Activated naive CD4-positive, alpha-beta T cell treated with anti-CD3 and anti-CD28 coated beads for 36 hours (primary cell): ENCODE measurements around the gene NHS. TPM values are rescaled to one million over a fixed set of nuclear protein-coding genes. Genes with fewer than 3 reads are reported as not detected.
"Not testable (repeated sequence)": the region's sequence is repeated elsewhere in the genome, so short reads cannot be mapped to it uniquely, and the experiment has no call there.

ENCODE experiments used
- CTCF ChIA-PET: fragments of 350-600 bp; sonication (Branson Sonifier 250); formaldehyde crosslinking; loops from one replicate; lab custom pipeline; 2021; ENCODE audit warnings: antibody characterized with exemption; lab: Charles Lee
- DNase-seq: peaks from one replicate; pipeline ENCODE4 v3.0.0-alpha.2; 2020
- H3K27ac Mint-ChIP-seq: one replicate; pipeline ENCODE4 v1.8.0; 2021; ENCODE audit warnings: mild to moderate bottlenecking, mixed read lengths
- H3K27me3 Mint-ChIP-seq: one replicate; pipeline ENCODE4 v1.8.0; 2021; ENCODE audit warnings: low read depth, mixed read lengths
- H3K36me3 Mint-ChIP-seq: one replicate; pipeline ENCODE4 v1.8.0; 2021; ENCODE audit warnings: low read depth, mixed read lengths
- H3K4me1 Mint-ChIP-seq: one replicate; pipeline ENCODE4 v1.8.0; 2021; ENCODE audit warnings: low read depth, mixed read lengths
- H3K4me3 Mint-ChIP-seq: one replicate; pipeline ENCODE4 v1.8.0; 2021; ENCODE audit warnings: mild to moderate bottlenecking, moderate library complexity, mixed read lengths
- H3K9me3 Mint-ChIP-seq: one replicate; pipeline ENCODE4 v1.8.0; 2021; ENCODE audit warnings: mixed read lengths
- intact Hi-C: fragments of 100-400 bp; cut with micrococcal nuclease; formaldehyde crosslinking; loops from one replicate; pipeline ENCODE4 v1.15.1; 2023
- total RNA-seq, 2 experiments: library from RNA; stranded (reverse); gene quantifications; one replicate each; pipeline ENCODE4 v1.2.3, GENCODE V29; 2021

Gene NHS
- total RNA-seq, 2 experiments from 2014 or later: 7.8 to 8.9 TPM

DNA sequence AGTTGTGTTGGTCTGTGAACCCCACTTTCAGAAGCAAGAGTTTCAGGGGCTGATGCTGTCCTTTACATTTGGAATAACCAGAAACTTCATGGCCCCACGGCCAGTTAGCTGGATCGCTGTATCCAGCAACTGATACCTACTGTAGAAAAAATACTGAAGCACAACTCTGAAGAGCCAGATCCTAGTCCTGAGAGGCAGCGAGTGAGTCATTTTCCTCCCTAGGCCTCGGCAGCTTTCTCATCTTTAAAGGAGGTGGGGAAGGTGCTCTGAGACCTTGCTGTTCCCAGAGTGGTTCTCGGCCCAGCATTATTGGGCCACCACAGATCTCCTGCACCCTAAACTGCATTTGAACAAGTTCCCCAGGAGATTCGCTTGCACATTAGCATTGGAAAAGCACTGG, 63.2 kb downstream of the NHS start:
- no peak overlapping the region for H3K27ac Mint-ChIP-seq
- H3K4me3 Mint-ChIP-seq: no peak overlapping the region
- DNase-seq: no peak
- no peaks in the 10 kb centered on the region for H3K9me3 Mint-ChIP-seq
- H3K27me3 Mint-ChIP-seq: no peaks in the 10 kb centered on the region
- intact Hi-C loops: no loop called here
- CTCF ChIA-PET: no interaction called here
- no peaks in the 10 kb centered on the region for H3K36me3 Mint-ChIP-seq
- peaks cover 7% of the 10 kb centered on the region for H3K4me1 Mint-ChIP-seq

DNA sequence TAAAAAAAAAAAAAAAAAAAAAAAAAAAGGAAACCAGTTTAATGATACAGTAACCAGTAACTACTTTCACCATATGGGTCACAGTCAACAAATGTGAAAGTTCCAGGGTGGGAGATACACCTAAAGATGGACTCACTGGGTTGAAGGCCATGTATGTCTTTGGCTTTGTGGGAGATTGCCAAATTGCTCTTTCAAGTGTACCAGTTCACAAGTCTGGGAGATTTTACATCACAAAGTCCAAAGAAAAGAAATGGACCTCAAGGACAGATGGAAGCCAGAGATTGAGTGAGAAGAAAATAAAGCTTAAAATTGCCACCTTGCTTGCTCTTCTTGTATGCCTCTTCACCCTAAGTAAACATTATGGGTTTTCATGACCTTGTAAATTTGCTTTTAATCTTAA, 65.3 kb downstream of the NHS start:
- no peak for DNase-seq
- H3K9me3 Mint-ChIP-seq: no peaks in the 10 kb centered on the region
- CTCF ChIA-PET: interaction anchor here (0.7 kb wide), 1 partner anchor 61 kb away, joined by 3 read pairs; no protein-coding TSS in a partner anchor

DNA sequence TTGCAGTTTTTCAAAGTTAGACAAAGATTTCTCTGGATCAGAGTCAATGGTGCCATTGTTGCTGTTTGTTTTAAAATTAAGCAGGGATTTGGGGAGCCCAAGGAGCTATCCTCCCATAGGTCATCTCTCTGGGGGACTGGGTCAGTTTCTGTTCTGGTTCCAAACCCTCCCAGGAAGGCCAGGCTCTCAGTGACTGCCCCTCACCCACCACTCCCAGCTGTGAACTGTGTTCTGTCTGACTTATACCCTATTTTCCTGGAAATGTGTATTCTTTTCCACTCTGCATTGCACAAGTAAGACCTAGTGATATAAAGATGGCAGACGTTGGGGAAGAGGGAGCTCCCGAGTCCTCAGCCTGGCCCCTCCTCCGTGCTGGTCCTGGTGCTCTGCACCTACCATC, 65.8 kb downstream of the NHS start:
- no peak for DNase-seq
- CTCF ChIA-PET: interaction anchor here (0.7 kb wide), 1 partner anchor 61 kb away, joined by 3 read pairs; no protein-coding TSS in a partner anchor
- Mint-ChIP-seq H3K27ac (no peak overlapping the region), H3K9me3 (no peaks in the 10 kb centered on the region), H3K4me1 (peaks cover 7% of the 10 kb centered on the region), H3K4me3 (no peak overlapping the region), H3K27me3 (no peaks in the 10 kb centered on the region), H3K36me3 (no peaks in the 10 kb centered on the region)
- intact Hi-C loops: loop anchor here (1.0 kb wide), 1 partner anchor 28 kb away; no protein-coding TSS in a partner anchor

More for the DNA sequence above, 65.3 kb downstream of the NHS start:
- H3K4me3 Mint-ChIP-seq: no peak overlapping the region
- H3K27me3 Mint-ChIP-seq: no peaks in the 10 kb centered on the region
- no peak overlapping the region for H3K27ac Mint-ChIP-seq
- H3K4me1 Mint-ChIP-seq: peaks cover 7% of the 10 kb centered on the region
- H3K36me3 Mint-ChIP-seq: no peaks in the 10 kb centered on the region
- intact Hi-C loops: no loop called here

DNA sequence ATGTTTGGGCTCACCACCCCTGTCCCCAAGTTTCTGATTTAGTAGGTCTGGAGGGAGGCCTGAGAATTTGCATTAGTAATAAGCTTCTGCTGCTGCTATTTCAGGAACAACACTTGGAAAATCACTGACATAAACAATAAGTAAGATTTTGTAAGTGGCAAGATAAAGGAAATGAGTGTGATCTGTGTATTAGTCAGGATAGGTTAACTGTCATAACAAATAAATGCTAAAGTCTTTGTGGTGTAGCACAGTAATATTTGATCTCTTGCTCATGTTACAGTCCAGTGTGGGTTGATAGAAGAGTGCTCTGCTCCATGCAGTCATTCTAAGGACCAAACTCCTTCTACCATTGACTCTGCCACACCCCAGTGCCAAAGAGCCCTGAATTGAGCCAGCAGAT, 67.0 kb downstream of the NHS start:
- no peaks in the 10 kb centered on the region for H3K36me3 Mint-ChIP-seq
- no peaks in the 10 kb centered on the region for H3K9me3 Mint-ChIP-seq
- no peak for DNase-seq
- H3K27me3 Mint-ChIP-seq: no peaks in the 10 kb centered on the region
- intact Hi-C loops: loop anchor here (1.0 kb wide), 1 partner anchor 29 kb away; no protein-coding TSS in a partner anchor
- peaks cover 7% of the 10 kb centered on the region for H3K4me1 Mint-ChIP-seq
- H3K4me3 Mint-ChIP-seq: no peak overlapping the region
- H3K27ac Mint-ChIP-seq: no peak overlapping the region
- CTCF ChIA-PET: no interaction called here

DNA sequence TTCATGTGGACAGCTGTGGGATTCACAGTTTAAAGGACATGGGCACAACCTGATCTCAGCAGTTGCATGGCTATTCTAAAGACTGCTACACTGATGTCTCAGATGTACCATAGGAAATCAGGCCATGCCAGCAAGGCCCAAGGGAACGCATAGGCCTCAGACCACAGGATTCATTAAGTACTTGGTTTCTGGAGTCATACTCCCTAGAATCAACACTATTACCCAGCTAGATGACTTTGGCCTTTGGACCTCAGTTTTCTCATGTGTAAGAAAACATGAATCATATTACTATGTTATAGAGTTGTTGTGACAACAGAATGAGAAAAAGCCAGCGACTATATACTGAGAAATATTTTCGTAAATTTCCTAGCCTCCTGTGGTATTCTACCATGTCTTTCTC, 67.9 kb downstream of the NHS start:
- intact Hi-C loops: no loop called here
- DNase-seq: no peak
- H3K36me3 Mint-ChIP-seq: no peaks in the 10 kb centered on the region
- CTCF ChIA-PET: no interaction called here
- H3K4me1 Mint-ChIP-seq: peaks cover 7% of the 10 kb centered on the region
- H3K9me3 Mint-ChIP-seq: no peaks in the 10 kb centered on the region
- H3K27me3 Mint-ChIP-seq: no peaks in the 10 kb centered on the region
- H3K4me3 Mint-ChIP-seq: no peak overlapping the region
- no peak overlapping the region for H3K27ac Mint-ChIP-seq

DNA sequence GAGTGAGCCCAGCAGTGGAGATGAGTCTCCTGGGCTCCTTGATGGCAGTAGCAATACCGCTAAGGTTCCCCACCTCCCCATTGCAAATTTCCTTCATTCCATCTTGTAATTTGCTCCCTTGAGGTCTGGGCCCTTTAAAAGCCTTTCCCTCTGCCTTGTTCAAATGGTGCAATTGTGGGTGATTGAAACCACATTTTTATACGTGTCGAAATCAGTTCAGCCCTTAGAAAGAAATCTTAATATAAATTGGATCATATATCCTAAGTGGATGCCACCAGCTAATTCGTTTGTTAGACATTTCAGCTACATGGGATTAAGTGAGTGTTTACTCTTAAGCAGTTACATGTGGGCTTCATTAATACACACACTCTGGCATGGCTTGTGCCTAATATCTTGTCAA, 68.6 kb downstream of the NHS start:
- Mint-ChIP-seq H3K9me3 (no peaks in the 10 kb centered on the region), H3K27me3 (no peaks in the 10 kb centered on the region), H3K27ac (no peak overlapping the region), H3K4me3 (no peak overlapping the region), H3K36me3 (no peaks in the 10 kb centered on the region), H3K4me1 (peaks cover 7% of the 10 kb centered on the region)
- CTCF ChIA-PET: no interaction called here
- no peak for DNase-seq
- intact Hi-C loops: no loop called here

DNA sequence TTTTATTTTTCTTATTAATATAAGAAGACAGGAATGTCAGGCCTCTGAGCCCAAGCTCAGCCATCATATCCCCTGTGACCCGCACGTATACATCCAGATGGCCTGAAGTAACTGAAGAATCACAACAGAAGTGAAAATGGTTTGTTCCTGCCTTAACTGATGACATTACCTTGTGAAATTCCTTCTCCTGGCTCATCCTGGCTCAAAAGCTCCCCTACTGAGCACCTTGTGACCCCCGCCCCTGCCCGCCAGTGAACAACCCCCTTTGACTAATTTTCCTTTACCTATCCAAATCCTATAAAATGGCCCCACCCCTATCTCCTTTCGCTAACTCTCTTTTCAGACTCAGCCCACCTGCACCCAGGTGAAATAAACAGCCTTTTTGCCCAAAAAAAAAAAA, 71.3 kb downstream of the NHS start:
- CTCF ChIA-PET, H3K4me1 Mint-ChIP-seq, H3K4me3 Mint-ChIP-seq: not testable (repeated sequence)

DNA sequence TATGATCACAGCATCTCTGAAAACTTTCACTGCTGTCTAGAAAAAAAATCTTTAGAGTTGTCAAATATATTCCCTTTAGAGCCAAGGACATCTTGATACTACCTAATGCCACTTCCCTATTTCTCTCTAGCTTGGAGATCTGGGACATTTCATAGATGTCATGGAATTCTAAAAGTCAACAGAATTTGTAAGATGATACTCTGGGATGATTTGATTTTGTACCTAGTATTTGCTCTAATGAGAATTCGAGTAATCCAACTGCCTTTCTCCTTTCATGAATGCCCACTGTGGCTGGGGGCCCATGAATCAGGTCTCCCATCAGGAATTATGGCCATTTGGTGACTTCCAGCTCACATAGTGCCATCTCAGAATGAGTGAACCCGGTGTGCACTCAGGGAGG, 73.2 kb downstream of the NHS start:
- no peak for DNase-seq
- CTCF ChIA-PET: no interaction called here
- H3K9me3 Mint-ChIP-seq: no peaks in the 10 kb centered on the region
- no peaks in the 10 kb centered on the region for H3K4me1 Mint-ChIP-seq
- H3K4me3 Mint-ChIP-seq: no peak overlapping the region
- no peaks in the 10 kb centered on the region for H3K27me3 Mint-ChIP-seq
- no peak overlapping the region for H3K27ac Mint-ChIP-seq
- H3K36me3 Mint-ChIP-seq: no peaks in the 10 kb centered on the region
- intact Hi-C loops: no loop called here

More for the DNA sequence above, 71.3 kb downstream of the NHS start:
- H3K9me3 Mint-ChIP-seq, H3K27me3 Mint-ChIP-seq, intact Hi-C loops, H3K27ac Mint-ChIP-seq, DNase-seq, H3K36me3 Mint-ChIP-seq: not testable (repeated sequence)

DNA sequence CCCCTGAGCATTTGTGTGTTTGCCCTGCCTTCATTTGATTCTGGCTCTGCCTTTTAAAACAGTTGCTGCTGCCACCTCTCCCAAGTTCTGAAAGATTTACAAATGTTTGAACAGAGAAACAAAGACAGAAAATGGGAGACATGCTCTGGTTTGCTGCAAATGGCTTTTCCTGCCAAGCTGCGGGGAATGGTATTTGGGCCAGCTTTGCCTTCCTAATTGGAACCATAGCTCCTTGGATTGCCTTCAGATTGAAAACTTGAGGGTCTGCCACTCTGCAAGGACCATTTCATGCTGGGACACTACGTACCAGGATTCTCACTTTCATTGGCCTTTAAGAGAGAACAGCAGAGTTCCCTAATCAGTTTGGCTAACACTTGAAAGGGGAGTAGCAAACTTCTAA, 74.9 kb downstream of the NHS start:
- DNase-seq: no peak
- intact Hi-C loops: no loop called here
- Mint-ChIP-seq H3K4me1 (no peaks in the 10 kb centered on the region), H3K27ac (no peak overlapping the region), H3K9me3 (no peaks in the 10 kb centered on the region), H3K4me3 (no peak overlapping the region), H3K27me3 (no peaks in the 10 kb centered on the region), H3K36me3 (no peaks in the 10 kb centered on the region)
- CTCF ChIA-PET: no interaction called here

DNA sequence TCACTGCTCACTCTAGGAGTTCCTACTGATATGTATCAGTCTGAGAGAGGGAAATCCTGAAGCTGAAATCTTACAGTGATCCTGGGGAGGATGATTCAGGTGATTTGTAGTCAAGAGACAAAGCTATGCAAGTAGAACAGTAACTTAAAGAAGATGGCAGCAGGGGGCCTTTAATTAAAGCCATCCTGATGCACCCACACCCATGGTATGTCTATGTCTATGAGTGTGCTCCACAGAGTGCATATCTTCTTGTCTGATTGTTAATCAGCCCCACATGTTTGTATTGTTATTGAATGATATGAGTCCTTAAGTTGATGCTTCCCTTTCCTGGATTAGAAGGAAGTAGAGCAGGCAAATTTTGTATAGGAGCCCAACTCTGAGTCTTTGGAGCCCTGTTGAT, 78.8 kb downstream of the NHS start:
- no peaks in the 10 kb centered on the region for H3K4me1 Mint-ChIP-seq

DNA sequence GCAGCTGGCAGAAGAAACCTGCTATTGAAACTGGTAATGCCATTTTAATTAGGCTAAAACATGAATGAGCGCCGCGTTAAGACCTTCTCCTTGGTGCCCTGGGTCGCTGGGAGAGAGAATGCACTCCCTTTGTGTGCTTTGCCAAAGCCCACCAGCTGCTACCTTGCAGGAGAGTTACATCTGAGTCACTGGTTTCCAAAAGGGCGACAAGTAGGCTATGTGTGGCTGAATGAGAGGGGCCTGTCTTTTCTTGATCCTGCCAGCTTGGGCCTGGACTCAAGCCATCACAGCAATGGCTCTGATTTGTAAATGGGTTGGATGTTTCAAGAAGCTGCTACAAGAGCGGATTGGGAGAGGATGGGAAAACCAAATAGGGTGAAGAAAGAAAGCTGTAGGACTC, 81.5 kb downstream of the NHS start:
- DNase-seq: no peak
- intact Hi-C loops: no loop called here
- no peak overlapping the region for H3K4me3 Mint-ChIP-seq
- CTCF ChIA-PET: interaction anchor here (0.6 kb wide), 1 partner anchor 335 kb away, joined by 6 read pairs; no protein-coding TSS in a partner anchor
- no peaks in the 10 kb centered on the region for H3K4me1 Mint-ChIP-seq
- no peak overlapping the region for H3K27ac Mint-ChIP-seq
- no peaks in the 10 kb centered on the region for H3K9me3 Mint-ChIP-seq
- peaks cover 3% of the 10 kb centered on the region for H3K27me3 Mint-ChIP-seq
- no peaks in the 10 kb centered on the region for H3K36me3 Mint-ChIP-seq

More for the DNA sequence above, 78.8 kb downstream of the NHS start:
- no peak for DNase-seq
- H3K9me3 Mint-ChIP-seq: no peaks in the 10 kb centered on the region
- no peak overlapping the region for H3K27ac Mint-ChIP-seq
- no peak overlapping the region for H3K4me3 Mint-ChIP-seq
- intact Hi-C loops: no loop called here
- H3K27me3 Mint-ChIP-seq: peaks cover 3% of the 10 kb centered on the region
- CTCF ChIA-PET: no interaction called here
- H3K36me3 Mint-ChIP-seq: no peaks in the 10 kb centered on the region

DNA sequence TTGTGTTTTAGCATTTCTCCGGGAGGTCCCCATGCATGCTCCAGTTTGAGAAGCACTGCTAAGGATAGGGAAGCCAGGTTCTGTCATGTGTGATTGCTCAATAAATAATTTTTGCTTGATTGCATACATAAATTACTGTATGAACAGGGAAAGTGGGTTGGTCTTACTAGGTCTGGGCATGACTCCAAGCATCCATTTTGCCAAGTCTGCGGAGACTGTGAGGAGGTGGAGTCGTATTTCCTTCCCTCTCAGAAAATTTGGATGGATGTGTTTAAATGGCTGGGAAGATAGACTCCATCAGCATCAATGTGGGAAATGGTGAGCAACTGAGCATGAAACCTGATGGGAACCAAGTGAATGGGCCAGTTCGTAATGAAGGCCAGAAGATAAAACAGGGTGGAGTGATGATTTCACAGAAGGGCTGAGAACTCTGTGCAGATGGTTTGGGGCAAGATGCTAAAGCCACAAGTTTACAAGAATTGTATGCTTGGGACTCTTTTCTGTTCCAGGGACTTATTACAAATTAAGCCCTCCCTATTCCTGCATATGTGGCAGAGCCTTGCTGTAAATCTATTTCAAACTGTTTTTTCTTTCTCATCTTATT, 84.1 kb downstream of the NHS start:
- Mint-ChIP-seq H3K27ac (no peak overlapping the region), H3K4me3 (no peak overlapping the region), H3K4me1 (no peaks in the 10 kb centered on the region), H3K27me3 (peaks cover 3% of the 10 kb centered on the region), H3K36me3 (no peaks in the 10 kb centered on the region), H3K9me3 (no peaks in the 10 kb centered on the region)
- no peak for DNase-seq
- CTCF ChIA-PET: no interaction called here
- intact Hi-C loops: no loop called here

DNA sequence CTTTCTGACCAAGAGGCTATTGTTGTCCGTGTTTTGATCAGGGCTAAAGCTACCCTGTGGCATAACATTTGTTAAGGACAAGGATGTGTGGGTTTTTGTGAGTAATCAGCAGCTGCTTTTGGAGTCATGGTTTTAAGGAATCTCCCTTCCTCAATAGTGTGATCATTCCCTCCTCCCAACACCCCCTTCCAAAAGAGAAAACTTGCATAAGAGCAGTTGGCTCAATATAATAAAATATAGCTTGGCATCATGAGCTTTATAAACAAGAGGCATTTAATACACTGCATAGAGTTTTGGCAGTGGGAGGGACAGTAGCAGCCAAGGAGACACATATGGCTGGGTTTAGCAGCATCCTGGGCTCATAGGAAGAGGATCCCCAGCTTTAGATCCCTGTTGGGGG, 84.7 kb downstream of the NHS start:
- intact Hi-C loops: no loop called here
- no peak overlapping the region for H3K4me3 Mint-ChIP-seq
- H3K27me3 Mint-ChIP-seq: peaks cover 3% of the 10 kb centered on the region
- H3K9me3 Mint-ChIP-seq: no peaks in the 10 kb centered on the region
- H3K27ac Mint-ChIP-seq: no peak overlapping the region
- DNase-seq: no peak
- no peaks in the 10 kb centered on the region for H3K36me3 Mint-ChIP-seq
- CTCF ChIA-PET: no interaction called here
- H3K4me1 Mint-ChIP-seq: no peaks in the 10 kb centered on the region
